CD14-positive monocyte (primary cell): ENCODE measurements around the gene L3MBTL4. TPM values are rescaled to one million over a fixed set of nuclear protein-coding genes. Genes with fewer than 3 reads are reported as not detected.

Experiments used
- DNase-seq, 3 donors: peaks; one replicate each; pipeline ENCODE4 v3.0.0-alpha.2; 2011 to 2022
- H2AFZ ChIP-seq: 2 replicates; pipeline ENCODE4 v1.6.0; 2012; ENCODE audit warnings: mild to moderate bottlenecking, low read depth, low read length, inconsistent platforms; ENCODE audit not compliant: insufficient read depth, poor library complexity, severe bottlenecking
- H3K27ac ChIP-seq, 2 donors: 1 replicate in 1 of 2; 2 replicates in 1 of 2; pipeline ENCODE4 v1.5.1; 2012 to 2013; ENCODE audit warnings: low read length in 2 of 2, control low read depth in 1 of 2, inconsistent platforms in 1 of 2, low read depth in 1 of 2, mild to moderate bottlenecking in 1 of 2
- H3K27me3 ChIP-seq, 2 donors: one replicate each; pipeline versions ENCODE4 v1.6.0 to v1.6.1; 2011 to 2013; ENCODE audit warnings: low read length in 2 of 2; ENCODE audit not compliant: control insufficient read depth in 2 of 2, insufficient read depth in 2 of 2
- H3K36me3 ChIP-seq, 2 donors: replicated peaks in 1 of 2; 1 replicate in 1 of 2; 2 replicates in 1 of 2; pipeline versions ENCODE4 v1.5.1 to v1.6.1; 2012 to 2013; ENCODE audit warnings: low read length in 2 of 2, control low read depth in 1 of 2, inconsistent platforms in 1 of 2, mild to moderate bottlenecking in 1 of 2; ENCODE audit not compliant: insufficient read depth in 2 of 2, control insufficient read depth in 1 of 2
- H3K4me1 ChIP-seq, 2 donors: 1 replicate in 1 of 2; 2 replicates in 1 of 2; pipeline versions ENCODE4 v1.5.1 to v1.6.1; 2012 to 2013; ENCODE audit warnings: low read length in 2 of 2, control low read depth in 1 of 2, inconsistent platforms in 1 of 2, mild to moderate bottlenecking in 1 of 2, moderate library complexity in 1 of 2; ENCODE audit not compliant: insufficient read depth in 2 of 2, control insufficient read depth in 1 of 2
- H3K4me2 ChIP-seq: replicated peaks from 2 replicates; pipeline ENCODE3; 2012; ENCODE audit warnings: low read length, moderate library complexity, mild to moderate bottlenecking; ENCODE audit not compliant: poor library complexity, severe bottlenecking; ENCODE audit errors: extremely low read depth
- H3K4me3 ChIP-seq, 3 experiments: fragments of 200-600 bp in 1 of 3; sonication (generic) in 1 of 3; replicated peaks in 1 of 3; 1 replicate in 2 of 3; 2 replicates in 1 of 3; pipeline ENCODE4 v1.5.1; 2011 to 2013; ENCODE audit warnings: low read length in 3 of 3, mild to moderate bottlenecking in 3 of 3, control low read depth in 2 of 3, low read depth in 2 of 3, inconsistent platforms in 1 of 3, moderate library complexity in 1 of 3
- H3K79me2 ChIP-seq: 2 replicates; pipeline ENCODE4 v1.6.0; 2012; ENCODE audit warnings: mild to moderate bottlenecking, control low read depth, inconsistent platforms, low read length, moderate library complexity; ENCODE audit not compliant: insufficient read depth
- H3K9ac ChIP-seq: 2 replicates; pipeline ENCODE4 v1.6.0; 2017; ENCODE audit warnings: low read length, mild to moderate bottlenecking; ENCODE audit not compliant: insufficient read depth, poor library complexity, severe bottlenecking
- H3K9me3 ChIP-seq, 2 donors: replicated peaks in 1 of 2; 1 replicate in 1 of 2; 2 replicates in 1 of 2; pipeline versions ENCODE4 v1.5.1 to v1.6.1; 2012 to 2013; ENCODE audit warnings: low read length in 2 of 2, control low read depth in 1 of 2; ENCODE audit not compliant: control insufficient read depth in 1 of 2, insufficient read depth in 1 of 2
- H4K20me1 ChIP-seq: 2 replicates; pipeline ENCODE4 v1.6.0; 2012; ENCODE audit warnings: mild to moderate bottlenecking, low read length, control low read depth, moderate library complexity; ENCODE audit not compliant: insufficient read depth
- H3K27ac Mint-ChIP-seq, 7 donors: one replicate each; pipeline ENCODE4 v1.8.0; 2020; ENCODE audit warnings: mild to moderate bottlenecking in 7 of 7, mixed read lengths in 7 of 7, moderate library complexity in 6 of 7, inconsistent platforms in 2 of 7
- H3K27me3 Mint-ChIP-seq, 3 donors: one replicate each; pipeline ENCODE4 v1.8.0; 2021 to 2022; ENCODE audit warnings: low read depth in 3 of 3, mild to moderate bottlenecking in 3 of 3, mixed read lengths in 3 of 3, moderate library complexity in 3 of 3, inconsistent platforms in 1 of 3
- H3K36me3 Mint-ChIP-seq, 2 donors: one replicate each; pipeline ENCODE4 v1.8.0; 2020; ENCODE audit warnings: mixed read lengths in 2 of 2, inconsistent platforms in 1 of 2, mild to moderate bottlenecking in 1 of 2
- H3K4me1 Mint-ChIP-seq: one replicate; pipeline ENCODE4 v1.8.0; 2020; ENCODE audit warnings: mild to moderate bottlenecking, mixed read lengths
- H3K4me3 Mint-ChIP-seq, 2 donors: one replicate each; pipeline ENCODE4 v1.8.0; 2020; ENCODE audit warnings: mild to moderate bottlenecking in 2 of 2, mixed read lengths in 2 of 2, moderate library complexity in 1 of 2
- H3K9me3 Mint-ChIP-seq, 7 donors: one replicate each; pipeline ENCODE4 v1.8.0; 2020 to 2022; ENCODE audit warnings: mixed read lengths in 7 of 7, mild to moderate bottlenecking in 6 of 7, moderate library complexity in 6 of 7, inconsistent platforms in 2 of 7
- CTCF ChIP-seq: fragments of 200-600 bp; IDR thresholded peaks from one replicate; pipeline ENCODE4 v1.8.0; 2022; ENCODE audit warnings: antibody characterized with exemption, mild to moderate bottlenecking
- intact Hi-C, 2 donors: fragments of 100-400 bp; cut with micrococcal nuclease; formaldehyde crosslinking; loops; one replicate each; pipeline versions ENCODE4 v1.15.0 to v1.15.1; 2023
- polyA plus RNA-seq, 3 donors: library from polyadenylated mRNA; depleted of rRNA in 1 of 3; unstranded in 2 of 3; stranded (reverse) in 1 of 3; fragments of 300-500 nt in 2 of 3; fragments of >200 nt in 1 of 3; fragmentation: Illumina TruSeq in 2 of 3; gene quantifications; 1 replicate in 2 of 3; 2 replicates in 1 of 3; pipeline ENCODE4 v1.2.3, GENCODE V29; 2012 to 2021

Gene L3MBTL4
- polyA plus RNA-seq, 3 donors, result 0.55 to 1.2 (median 0.72) TPM

GRCh38 chr18:6341709-6342108 lies 73.0 kb downstream of the L3MBTL4 start:
- Mint-ChIP-seq H3K4me3 (no peak overlapping the region), H3K4me1 (no peaks in the 10 kb centered on the region)

GRCh38 chr18:6341303-6341702 lies 73.4 kb downstream of the L3MBTL4 start:
- H3K4me3 Mint-ChIP-seq, result no peak overlapping the region
- peaks cover 0 to 38% (median 24%) of the 10 kb centered on the region in 7 donors for H3K9me3 Mint-ChIP-seq
- no peak overlapping the region for H3K27ac Mint-ChIP-seq
- Histone ChIP-seq H3K36me3 (no peaks in the 10 kb centered on the region), H3K79me2 (no peaks in the 10 kb centered on the region), H3K4me1 (no peaks in the 10 kb centered on the region), H3K9me3 (peaks cover 17 to 20% of the 10 kb centered on the region in 2 donors), H3K4me2 (no peak overlapping the region), H3K4me3 (no peak overlapping the region), H2AFZ (no peak overlapping the region), H3K27ac (no peak overlapping the region), H3K27me3 (no peaks in the 10 kb centered on the region), H3K9ac (no peak overlapping the region), H4K20me1 (no peaks in the 10 kb centered on the region)
- no peak for DNase-seq
- intact Hi-C loops, result no loop called here
- H3K4me1 Mint-ChIP-seq, result no peaks in the 10 kb centered on the region
- H3K36me3 Mint-ChIP-seq, result no peaks in the 10 kb centered on the region
- peaks cover 0 to 1% (median 0%) of the 10 kb centered on the region in 3 donors for H3K27me3 Mint-ChIP-seq
- TF ChIP-seq CTCF, result no peak

More at GRCh38 chr18:6341709-6342108, 73.0 kb downstream of the L3MBTL4 start:
- H3K36me3 ChIP-seq, result no peaks in the 10 kb centered on the region
- no peak overlapping the region for H3K4me2 ChIP-seq
- H3K9ac ChIP-seq, result no peak overlapping the region
- Mint-ChIP-seq H3K27me3 (peaks cover 0 to 1% (median 0%) of the 10 kb centered on the region in 3 donors), H3K36me3 (no peaks in the 10 kb centered on the region), H3K9me3 (peaks cover 0 to 38% (median 24%) of the 10 kb centered on the region in 7 donors), H3K27ac (no peak overlapping the region)
- H4K20me1 ChIP-seq, result no peaks in the 10 kb centered on the region
- peaks cover 17 to 20% of the 10 kb centered on the region in 2 donors for H3K9me3 ChIP-seq
- intact Hi-C loops, result no loop called here
- no peak overlapping the region for H3K27ac ChIP-seq
- no peaks in the 10 kb centered on the region for H3K27me3 ChIP-seq
- H3K4me1 ChIP-seq, result no peaks in the 10 kb centered on the region
- no peak for DNase-seq
- no peak for TF ChIP-seq CTCF
- H2AFZ ChIP-seq, result no peak overlapping the region
- H3K4me3 ChIP-seq, result no peak overlapping the region
- H3K79me2 ChIP-seq, result no peaks in the 10 kb centered on the region
